ENCODE measurements around the gene ACTL6B.

Gene ACTL6B

GRCh38 chr7:100654908-100655831 is 1.1 kb downstream of the ACTL6B start:
- no peak for TF ChIP-seq CTCF (IDR thresholded peaks at IDR 0.05)
- no peak overlapping the region for H3K27ac ChIP-seq
- H3K4me1 ChIP-seq (ENCODE audit: control insufficient read depth in 1 of 2, insufficient read depth in 1 of 2, low read depth in 1 of 2, low read length in 1 of 2), result peaks cover 0 to 3% of the 10 kb centered on the region in 2 experiments
- no peak overlapping the region for H3K4me3 ChIP-seq (ENCODE audit: low read depth in 1 of 2, low read length in 1 of 2)
- H3K9me3 ChIP-seq, result no peaks in the 10 kb centered on the region
- H3K27me3 ChIP-seq, result peaks cover 83% of the 10 kb centered on the region
- H3K36me3 ChIP-seq, result no peaks in the 10 kb centered on the region

- no peaks in the 10 kb centered on the region for H3K36me3 ChIP-seq
- H3K9me3 ChIP-seq, result no peaks in the 10 kb centered on the region
- no peak for TF ChIP-seq CTCF (IDR thresholded peaks at IDR 0.05)
- no peaks in the 10 kb centered on the region for H3K4me1 ChIP-seq (ENCODE audit: control insufficient read depth in 1 of 2, insufficient read depth in 1 of 2, low read depth in 1 of 2, low read length in 1 of 2)
- no peak overlapping the region for H3K4me3 ChIP-seq (ENCODE audit: low read depth in 1 of 2, low read length in 1 of 2)
- peaks cover 68% of the 10 kb centered on the region for H3K27me3 ChIP-seq
- no peak overlapping the region for H3K27ac ChIP-seq
Measured at GRCh38 chr7:100649826-100650565, 6.3 kb downstream of the ACTL6B start.

GRCh38 chr7:100642534-100642907 is 13.7 kb downstream of the ACTL6B start:
- Histone ChIP-seq H3K27me3 (peaks cover 52% of the 10 kb centered on the region), H3K4me3 (ENCODE audit: low read depth in 1 of 2, low read length in 1 of 2) (no peak overlapping the region)
- TF ChIP-seq CTCF (IDR thresholded peaks at IDR 0.05), result no peak

GRCh38 chr7:100641860-100642533 is 14.3 kb downstream of the ACTL6B start:
- H3K9me3 ChIP-seq, result no peaks in the 10 kb centered on the region
- no peaks in the 10 kb centered on the region for H3K36me3 ChIP-seq
- no peak overlapping the region for H3K27ac ChIP-seq
- H3K27me3 ChIP-seq, result peaks cover 46% of the 10 kb centered on the region
- TF ChIP-seq CTCF (IDR thresholded peaks at IDR 0.05), result no peak
- no peaks in the 10 kb centered on the region for H3K4me1 ChIP-seq (ENCODE audit: control insufficient read depth in 1 of 2, insufficient read depth in 1 of 2, low read depth in 1 of 2, low read length in 1 of 2)
- H3K4me3 ChIP-seq (ENCODE audit: low read depth in 1 of 2, low read length in 1 of 2), result no peak overlapping the region

More at GRCh38 chr7:100642534-100642907, 13.7 kb downstream of the ACTL6B start:
- Histone ChIP-seq H3K27ac (no peak overlapping the region), H3K36me3 (no peaks in the 10 kb centered on the region), H3K9me3 (no peaks in the 10 kb centered on the region), H3K4me1 (ENCODE audit: control insufficient read depth in 1 of 2, insufficient read depth in 1 of 2, low read depth in 1 of 2, low read length in 1 of 2) (no peaks in the 10 kb centered on the region)

GRCh38 chr7:100641463-100641859 is 14.8 kb downstream of the ACTL6B start, which contains the start of gene TFR2:
Gene TFR2, minus strand, starts transcription at chr7:100641552. Its CDS starts 43 bp downstream, at chr7:100641509.
- Histone ChIP-seq H3K27ac (no peak within 1 kb of the TSS), H3K27me3 (peaks cover 43% of the 10 kb centered on the region), H3K36me3 (no peaks in the 10 kb centered on the region), H3K9me3 (no peaks in the 10 kb centered on the region), H3K4me1 (ENCODE audit: control insufficient read depth in 1 of 2, insufficient read depth in 1 of 2, low read depth in 1 of 2, low read length in 1 of 2) (no peaks in the 10 kb centered on the region), H3K4me3 (ENCODE audit: low read depth in 1 of 2, low read length in 1 of 2) (no peak within 1 kb of the TSS)
- TF ChIP-seq CTCF (IDR thresholded peaks at IDR 0.05), result no peak

Measured in neutrophil (primary cell).